Liver (tissue), 9 donors: ENCODE measurements around the gene CHRM4. TPM values are rescaled to one million over a fixed set of nuclear protein-coding genes. Genes with fewer than 3 reads are reported as not detected.

Source experiments
- DNase-seq: peaks from one replicate; pipeline ENCODE4 v3.0.0-alpha.2; 2017; ENCODE audit warnings: low spot score
- H3K27ac ChIP-seq, 2 donors: one replicate each; pipeline ENCODE4 v1.7.0; 2013; ENCODE audit warnings: inconsistent platforms in 2 of 2, low read length in 2 of 2, control low read depth in 1 of 2, low read depth in 1 of 2, mild to moderate bottlenecking in 1 of 2
- H3K27me3 ChIP-seq, 4 donors: one replicate each; pipeline versions ENCODE4 v1.6.1 to v1.7.0; 2013; ENCODE audit warnings: low read length in 3 of 4, inconsistent platforms in 1 of 4, mild to moderate bottlenecking in 1 of 4, moderate library complexity in 1 of 4; ENCODE audit not compliant: control insufficient read depth in 4 of 4, insufficient read depth in 4 of 4
- H3K36me3 ChIP-seq, 4 donors: one replicate each; pipeline versions ENCODE4 v1.6.1 to v1.7.0; 2013; ENCODE audit warnings: low read length in 3 of 4, mild to moderate bottlenecking in 3 of 4, low read depth in 1 of 4, moderate library complexity in 1 of 4; ENCODE audit not compliant: control insufficient read depth in 4 of 4, insufficient read depth in 3 of 4
- H3K4me1 ChIP-seq, 4 donors: one replicate each; pipeline versions ENCODE4 v1.6.1 to v1.7.0; 2013; ENCODE audit warnings: low read length in 3 of 4, mild to moderate bottlenecking in 3 of 4, moderate library complexity in 1 of 4; ENCODE audit not compliant: control insufficient read depth in 4 of 4, insufficient read depth in 4 of 4
- H3K4me3 ChIP-seq, 3 donors: one replicate each; pipeline versions ENCODE4 v1.6.1 to v1.7.0; 2013; ENCODE audit warnings: low read length in 3 of 3, control low read depth in 1 of 3, low read depth in 1 of 3, mild to moderate bottlenecking in 1 of 3
- H3K9ac ChIP-seq, 2 donors: one replicate each; pipeline ENCODE4 v1.7.0; 2013; ENCODE audit warnings: low read length in 2 of 2, mild to moderate bottlenecking in 2 of 2, moderate library complexity in 2 of 2, control low read depth in 1 of 2, low read depth in 1 of 2
- H3K9me3 ChIP-seq, 4 donors: one replicate each; pipeline versions ENCODE4 v1.6.1 to v1.7.0; 2013; ENCODE audit warnings: low read length in 3 of 4; ENCODE audit not compliant: control insufficient read depth in 4 of 4
- CTCF ChIP-seq: fragments of 150-350 bp; IDR thresholded peaks from 2 replicates; pipeline ENCODE4 v1.5.1; 2017; ENCODE audit warnings: improper control_type of control experiment, low read depth, low read length; ENCODE audit not compliant: missing input control
- FOXA1 ChIP-seq: IDR thresholded peaks from 2 replicates; pipeline ENCODE4 v1.6.1; 2016; ENCODE audit warnings: antibody characterized with exemption
- GABPA ChIP-seq, 2 donors: IDR thresholded peaks in 1 of 2; conservative IDR thresholded peaks in 1 of 2; 2 replicates each; pipeline ENCODE4 v1.6.1; 2016; ENCODE audit warnings: antibody characterized with exemption in 2 of 2, mild to moderate bottlenecking in 1 of 2, moderate library complexity in 1 of 2
- HNF4A ChIP-seq, 2 donors: conservative IDR thresholded peaks; 2 replicates each; pipeline ENCODE4 v1.6.1; 2016; ENCODE audit warnings: antibody characterized with exemption in 2 of 2, mild to moderate bottlenecking in 2 of 2
- HNF4G ChIP-seq: IDR thresholded peaks from 2 replicates; pipeline ENCODE4 v1.6.1; 2016; ENCODE audit warnings: antibody characterized with exemption
- JUND ChIP-seq, 2 donors: IDR thresholded peaks; 2 replicates each; pipeline ENCODE4 v1.6.1; 2016; ENCODE audit warnings: antibody characterized with exemption in 2 of 2
- NR2F2 ChIP-seq: IDR thresholded peaks from 2 replicates; pipeline ENCODE4 v1.6.1; 2016; ENCODE audit warnings: antibody characterized with exemption
- RAD21 ChIP-seq, 2 donors: IDR thresholded peaks; 2 replicates each; pipeline ENCODE4 v1.6.1; 2016; ENCODE audit warnings: antibody characterized with exemption in 2 of 2, mild to moderate bottlenecking in 2 of 2
- REST ChIP-seq: IDR thresholded peaks from 2 replicates; pipeline ENCODE4 v1.6.1; 2016; ENCODE audit warnings: antibody characterized with exemption, mild to moderate bottlenecking
- RXRA ChIP-seq, 2 donors: IDR thresholded peaks; 2 replicates each; pipeline ENCODE4 v1.6.1; 2017 to 2018; ENCODE audit warnings: antibody characterized with exemption in 2 of 2, mild to moderate bottlenecking in 1 of 2
- WGBS: extraction: QIAGEN DNeasy Blood & Tissue Kit; methylation state at CpG from one replicate; pipeline ENCODE4 v1.1.7; 2013; 5-methylcytosine and 5-hydroxymethylcytosine counted together
- polyA plus RNA-seq, 2 donors: library from polyadenylated mRNA; stranded (reverse) in 1 of 2; unstranded in 1 of 2; fragments of 200-250 nt in 1 of 2; fragments of >200 nt in 1 of 2; fragmentation: Nextera tagmentation in 1 of 2; extraction: Ambion mirVana in 1 of 2; gene quantifications; one replicate each; pipeline versions ENCODE4 v1.2.1 to v1.2.3, GENCODE V29; 2013 to 2015
- total RNA-seq, 2 donors: library from RNA; depleted of rRNA; stranded (reverse); fragments of >200 nt; gene quantifications; one replicate each; pipeline ENCODE4 v1.2.3, GENCODE V29; 2014
- donor health status: healthy.
- donor health status: healthy.
- donor health status: healthy.
- donor health status: healthy.
- donor health status: healthy.

The CHRM4 gene
- total and polyA plus RNA-seq, 4 donors: 0.08 to 0.09 TPM; not detected in 2

- Histone ChIP-seq H3K27me3 (peaks cover 0 to 16% (median 8%) of the 10 kb centered on the region in 4 donors), H3K9me3 (no peaks in the 10 kb centered on the region), H3K4me3 (peak overlapping the region; percentile 37 to 57 (median 51)), H3K9ac (no peak overlapping the region), H3K4me1 (peaks cover 20 to 37% (median 26%) of the 10 kb centered on the region in 4 donors), H3K27ac (no peak overlapping the region), H3K36me3 (no peaks in the 10 kb centered on the region)
- DNase-seq: peak; percentile 73
- WGBS: 3% methylated on average over 80 of the region's 80 CpGs
- TF ChIP-seq CTCF: peak; percentile 78
- TF ChIP-seq RAD21 (IDR thresholded peaks at IDR 0.05): peak; percentile 77 to 85
- no peak for TF ChIP-seq FOXA1
- TF ChIP-seq REST: peak; percentile 61
- no peak for TF ChIP-seq JUND (IDR thresholded peaks at IDR 0.05)
- no peak for TF ChIP-seq NR2F2
- TF ChIP-seq HNF4A (conservative IDR thresholded peaks at IDR 0.05): no peak
- no peak for TF ChIP-seq GABPA (IDR thresholded peaks at IDR 0.05 in 1 of 2, conservative IDR thresholded peaks at IDR 0.05 in 1 of 2)
- no peak for TF ChIP-seq RXRA (IDR thresholded peaks at IDR 0.05)
Measured at GRCh38 chr11:46389450-46390330, 1.9 kb downstream of the CHRM4 start.

GRCh38 chr11:46388619-46389449 is 2.7 kb downstream of the CHRM4 start:
- no peak overlapping the region for H3K27ac ChIP-seq
- H3K9me3 ChIP-seq: no peaks in the 10 kb centered on the region
- peaks cover 20 to 37% (median 26%) of the 10 kb centered on the region in 4 donors for H3K4me1 ChIP-seq
- TF ChIP-seq HNF4G (no peak), CTCF (no peak)
- 9% methylated on average over 21 of the region's 21 CpGs for WGBS
- no peaks in the 10 kb centered on the region for H3K36me3 ChIP-seq
- peaks cover 0 to 16% (median 8%) of the 10 kb centered on the region in 4 donors for H3K27me3 ChIP-seq
- H3K4me3 ChIP-seq: no peak overlapping the region
- DNase-seq: no peak
- H3K9ac ChIP-seq: no peak overlapping the region
